Naive thymus-derived CD4-positive, alpha-beta T cell (primary cell): ENCODE data around the gene PDSS1. TPM values are rescaled to one million over a fixed set of nuclear protein-coding genes. Genes with fewer than 3 reads are reported as not detected.
"Not testable (repeated sequence)": the region's sequence is repeated elsewhere in the genome, so short reads cannot be mapped to it uniquely, and the experiment has no call there.

ENCODE experiments used
- ATAC-seq: fragments of 150-1000 bp; cut with Tn5 transposase; 2 replicates; pipeline ENCODE4 v1.10.0; 2021; ENCODE audit warnings: mild to moderate bottlenecking, moderate library complexity
- CTCF ChIA-PET: fragments of 350-600 bp; sonication (Branson Sonifier 250); formaldehyde crosslinking; loops from one replicate; lab custom pipeline; 2021; ENCODE audit warnings: antibody characterized with exemption; lab: Charles Lee
- POLR2A ChIA-PET: fragments of 350-600 bp; sonication (Branson Sonifier 250); formaldehyde crosslinking; loops from one replicate; lab custom pipeline; 2021; ENCODE audit warnings: antibody characterized with exemption, inconsistent platforms; lab: Charles Lee
- DNase-seq, 9 donors: peaks; one replicate each; pipeline versions ENCODE4 v3.0.0 to v3.0.0-alpha.2; 2020 to 2022; ENCODE audit warnings: mixed read lengths in 1 of 9
- H3K27ac ChIP-seq: one replicate; pipeline ENCODE4 v1.7.0; 2013; ENCODE audit warnings: mild to moderate bottlenecking, low read depth, low read length, moderate library complexity
- H3K27me3 ChIP-seq, 2 donors: one replicate each; pipeline ENCODE4 v1.7.0; 2013; ENCODE audit warnings: low read length in 2 of 2, mild to moderate bottlenecking in 2 of 2, moderate library complexity in 2 of 2; ENCODE audit not compliant: control insufficient read depth in 2 of 2, insufficient read depth in 2 of 2
- H3K36me3 ChIP-seq, 3 experiments: 1 replicate in 2 of 3; 2 replicates in 1 of 3; pipeline ENCODE4 v1.7.0; 2013; ENCODE audit warnings: low read length in 3 of 3, mild to moderate bottlenecking in 3 of 3, moderate library complexity in 1 of 3; ENCODE audit not compliant: insufficient read depth in 3 of 3, control insufficient read depth in 2 of 3
- H3K4me1 ChIP-seq, 2 donors: one replicate each; pipeline ENCODE4 v1.7.0; 2013; ENCODE audit warnings: low read length in 2 of 2, mild to moderate bottlenecking in 2 of 2, moderate library complexity in 1 of 2; ENCODE audit not compliant: control insufficient read depth in 2 of 2, insufficient read depth in 2 of 2
- H3K4me3 ChIP-seq: 2 replicates; pipeline ENCODE4 v1.7.0; 2013; ENCODE audit warnings: mild to moderate bottlenecking, low read length
- H3K9me3 ChIP-seq, 3 experiments: 1 replicate in 2 of 3; 2 replicates in 1 of 3; pipeline ENCODE4 v1.7.0; 2013; ENCODE audit warnings: low read length in 3 of 3; ENCODE audit not compliant: control insufficient read depth in 2 of 3
- H3K27ac Mint-ChIP-seq, 9 donors: one replicate each; pipeline ENCODE4 v1.8.0; 2020 to 2022; ENCODE audit warnings: mixed read lengths in 9 of 9, mild to moderate bottlenecking in 8 of 9, moderate library complexity in 5 of 9, inconsistent platforms in 2 of 9
- H3K27me3 Mint-ChIP-seq, 5 donors: one replicate each; pipeline ENCODE4 v1.8.0; 2021 to 2022; ENCODE audit warnings: mixed read lengths in 5 of 5, mild to moderate bottlenecking in 1 of 5
- H3K36me3 Mint-ChIP-seq, 5 donors: one replicate each; pipeline ENCODE4 v1.8.0; 2020 to 2022; ENCODE audit warnings: mixed read lengths in 5 of 5, mild to moderate bottlenecking in 3 of 5, inconsistent platforms in 1 of 5
- H3K4me1 Mint-ChIP-seq, 7 donors: one replicate each; pipeline ENCODE4 v1.8.0; 2020 to 2022; ENCODE audit warnings: mixed read lengths in 7 of 7, mild to moderate bottlenecking in 3 of 7, inconsistent platforms in 1 of 7
- H3K4me3 Mint-ChIP-seq, 10 donors: one replicate each; pipeline ENCODE4 v1.8.0; 2020 to 2022; ENCODE audit warnings: mild to moderate bottlenecking in 10 of 10, mixed read lengths in 10 of 10, moderate library complexity in 6 of 10, inconsistent platforms in 2 of 10
- H3K9me3 Mint-ChIP-seq, 11 donors: one replicate each; pipeline ENCODE4 v1.8.0; 2020 to 2022; ENCODE audit warnings: mixed read lengths in 11 of 11, mild to moderate bottlenecking in 4 of 11, inconsistent platforms in 1 of 11, moderate library complexity in 1 of 11
- intact Hi-C, 2 donors: fragments of 100-400 bp; cut with micrococcal nuclease; formaldehyde crosslinking; loops; one replicate each; pipeline ENCODE4 v1.15.1; 2023
- polyA plus RNA-seq, 2 donors: library from polyadenylated mRNA; unstranded; fragments of 300-500 nt; fragmentation: Illumina TruSeq; gene quantifications; one replicate each; pipeline ENCODE4 v1.2.3, GENCODE V29; 2021
- total RNA-seq, 6 experiments: library from RNA in 5 of 6; stranded (reverse) in 5 of 6; gene quantifications; 1 replicate in 5 of 6; 2 replicates in 1 of 6; pipeline ENCODE4 v1.2.3 and lab custom pipeline; 2021 to 2026

Gene PDSS1
- total and polyA plus RNA-seq, 7 experiments from 2014 or later, result 3.8 to 15.2 (median 4.7) TPM

GRCh38 chr10:26682931-26683330 is 14.6 kb upstream of the PDSS1 start:
- no peaks in the 10 kb centered on the region for H3K27me3 ChIP-seq

GRCh38 chr10:26684667-26685264 is 12.7 kb upstream of the PDSS1 start:
- H3K27me3 ChIP-seq, H3K27ac ChIP-seq, H3K36me3 Mint-ChIP-seq, H3K27me3 Mint-ChIP-seq, H3K9me3 Mint-ChIP-seq, H3K36me3 ChIP-seq, H3K9me3 ChIP-seq, H3K4me3 ChIP-seq: not testable (repeated sequence)
- H3K4me1 ChIP-seq, result peaks cover 0 to 33% of the 10 kb centered on the region in 2 donors
- Mint-ChIP-seq H3K4me1 (peaks cover 16 to 71% (median 51%) of the 10 kb centered on the region in 7 donors), H3K27ac (peak overlapping the region in 8 of 9 donors; percentile 5 to 97 (median 80)), H3K4me3 (peak overlapping the region in 8 of 10 donors; percentile 4 to 83 (median 48))
- ChIA-PET CTCF (interaction anchor here (0.5 kb wide), 1 partner anchor 88 kb away, joined by 3 read pairs; no protein-coding TSS in a partner anchor), POLR2A (interaction anchor here (2.5 kb wide), 1 partner anchor 12 kb away, joined by 11 read pairs; the partner anchor contains the start of gene PDSS1)
- intact Hi-C loops, result loop anchor here (1.0 to 10.0 kb wide), 7 partner anchors 13 to 1650 kb away; partner anchors contain the start of genes ACBD5 (in 1 of the 2) and PDSS1 (in 1 of the 2)
- ATAC-seq (peak; percentile 70), DNase-seq (peak in 6 of 9 donors; percentile 26 to 55 (median 50))

More at GRCh38 chr10:26682931-26683330, 14.6 kb upstream of the PDSS1 start:
- Histone ChIP-seq H3K36me3 (no peaks in the 10 kb centered on the region), H3K9me3 (no peaks in the 10 kb centered on the region), H3K4me3 (no peak overlapping the region), H3K4me1 (peaks cover 0 to 33% of the 10 kb centered on the region in 2 donors), H3K27ac (peak overlapping the region; percentile 69)
- POLR2A ChIA-PET, result interaction anchor here (0.6 to 1.7 kb wide), 6 partner anchors 10 to 367 kb away, joined by 3 to 21 read pairs (median 4); partner anchors contain the start of gene PDSS1
- Mint-ChIP-seq H3K36me3 (no peaks in the 10 kb centered on the region), H3K9me3 (peaks cover 0 to 3% (median 0%) of the 10 kb centered on the region in 11 donors), H3K27ac (peak overlapping the region in 8 of 9 donors; percentile 94 to 99 (median 97)), H3K27me3 (peaks cover 0 to 9% (median 0%) of the 10 kb centered on the region in 5 donors), H3K4me3 (peak overlapping the region in 9 of 10 donors; percentile 26 to 83 (median 71)), H3K4me1 (peaks cover 14 to 63% (median 39%) of the 10 kb centered on the region in 7 donors)
- intact Hi-C loops, result loop anchor here in 1 of 2 donors (1.0 to 10.0 kb wide), 8 partner anchors 61 to 1652 kb away; partner anchors contain the start of genes ACBD5, MASTL and YME1L1
- CTCF ChIA-PET, result interaction anchor here (1.2 kb wide), 1 partner anchor 14 kb away, joined by 5 read pairs; no protein-coding TSS in a partner anchor
- ATAC-seq, result peak; percentile 91
- peak in 7 of 9 donors; percentile 65 to 91 (median 85) for DNase-seq

- H3K36me3 ChIP-seq, result no peaks in the 10 kb centered on the region
- Mint-ChIP-seq H3K9me3 (peaks cover 0 to 4% (median 0%) of the 10 kb centered on the region in 11 donors), H3K27ac (peak overlapping the region in 3 of 9 donors; percentile 74 to 96 (median 78)), H3K4me3 (peak overlapping the region in 5 of 10 donors; percentile 4 to 83 (median 53)), H3K27me3 (peaks cover 0 to 5% (median 0%) of the 10 kb centered on the region in 5 donors), H3K4me1 (peaks cover 17 to 70% (median 52%) of the 10 kb centered on the region in 7 donors), H3K36me3 (no peaks in the 10 kb centered on the region)
- H3K4me3 ChIP-seq, result no peak overlapping the region
- intact Hi-C loops, result loop anchor here (2.0 to 10.0 kb wide), 3 partner anchors 41 to 1649 kb away; no protein-coding TSS in a partner anchor
- no peak for DNase-seq
- H3K27ac ChIP-seq, result no peak overlapping the region
- no peaks in the 10 kb centered on the region for H3K9me3 ChIP-seq
- ChIA-PET POLR2A (interaction anchor here (0.6 to 2.5 kb wide), 2 partner anchors 11 to 103 kb away, joined by 3 to 11 read pairs; partner anchors contain the start of gene PDSS1), CTCF (interaction anchor here (0.5 to 1.1 kb wide), 4 partner anchors 14 to 89 kb away, joined by 3 read pairs; no protein-coding TSS in a partner anchor)
- no peaks in the 10 kb centered on the region for H3K27me3 ChIP-seq
- ATAC-seq, result no peak
- peaks cover 0 to 33% of the 10 kb centered on the region in 2 donors for H3K4me1 ChIP-seq
Observed at GRCh38 chr10:26685441-26685840, 12.1 kb upstream of the PDSS1 start.

- Mint-ChIP-seq H3K27ac (peak overlapping the region in 1 of 9 donors; percentile 77), H3K27me3 (peaks cover 0 to 9% (median 0%) of the 10 kb centered on the region in 5 donors), H3K36me3 (no peaks in the 10 kb centered on the region), H3K4me1 (peaks cover 14 to 34% (median 24%) of the 10 kb centered on the region in 7 donors), H3K4me3 (peak overlapping the region in 2 of 10 donors; percentile 33 to 43), H3K9me3 (peaks cover 0 to 4% (median 0%) of the 10 kb centered on the region in 11 donors)
- Histone ChIP-seq H3K4me3 (no peak overlapping the region), H3K9me3 (no peaks in the 10 kb centered on the region), H3K4me1 (peaks cover 0 to 9% of the 10 kb centered on the region in 2 donors), H3K27ac (no peak overlapping the region), H3K36me3 (no peaks in the 10 kb centered on the region), H3K27me3 (no peaks in the 10 kb centered on the region)
- POLR2A ChIA-PET, result no interaction called here
- intact Hi-C loops, result loop anchor here in 1 of 2 donors (10.0 kb wide), 1 partner anchor 1645 kb away; no protein-coding TSS in a partner anchor
- ATAC-seq, result no peak
- DNase-seq, result peak in 4 of 9 donors; percentile 18 to 35 (median 29)
- CTCF ChIA-PET, result no interaction called here
Observed at GRCh38 chr10:26689399-26689798, 8.1 kb upstream of the PDSS1 start.

- CTCF ChIA-PET, result no interaction called here
- H3K27ac Mint-ChIP-seq, result no peak overlapping the region
Observed at GRCh38 chr10:26690731-26691475, 6.6 kb upstream of the PDSS1 start.

GRCh38 chr10:26694536-26694935 is 3.0 kb upstream of the PDSS1 start:
- H3K9me3 Mint-ChIP-seq, H3K9me3 ChIP-seq, H3K36me3 Mint-ChIP-seq, H3K4me3 ChIP-seq, H3K27me3 Mint-ChIP-seq, ATAC-seq, H3K27ac ChIP-seq, CTCF ChIA-PET, DNase-seq, H3K36me3 ChIP-seq, H3K27me3 ChIP-seq, POLR2A ChIA-PET: not testable (repeated sequence)
- H3K27ac Mint-ChIP-seq, result peak overlapping the region in 1 of 9 donors; percentile 51
- H3K4me3 Mint-ChIP-seq, result peak overlapping the region in 1 of 10 donors; percentile 25
- H3K4me1 Mint-ChIP-seq, result peaks cover 23 to 32% (median 27%) of the 10 kb centered on the region in 7 donors
- intact Hi-C loops, result loop anchor here in 1 of 2 donors (5.0 kb wide), 1 partner anchor 33 kb away; no protein-coding TSS in a partner anchor
- peaks cover 7 to 17% of the 10 kb centered on the region in 2 donors for H3K4me1 ChIP-seq

More at GRCh38 chr10:26690731-26691475, 6.6 kb upstream of the PDSS1 start:
- intact Hi-C loops, result loop anchor here in 1 of 2 donors (5.0 kb wide), 1 partner anchor 36 kb away; no protein-coding TSS in a partner anchor
- Histone ChIP-seq H3K27ac (no peak overlapping the region), H3K9me3 (no peaks in the 10 kb centered on the region), H3K4me1 (no peaks in the 10 kb centered on the region), H3K4me3 (no peak overlapping the region), H3K27me3 (no peaks in the 10 kb centered on the region), H3K36me3 (no peaks in the 10 kb centered on the region)
- DNase-seq (no peak), ATAC-seq (no peak)
- Mint-ChIP-seq H3K4me1 (peaks cover 7 to 23% (median 13%) of the 10 kb centered on the region in 7 donors), H3K9me3 (peaks cover 0 to 4% (median 0%) of the 10 kb centered on the region in 11 donors), H3K4me3 (peak overlapping the region in 1 of 10 donors; percentile 20), H3K27me3 (peaks cover 0 to 9% (median 0%) of the 10 kb centered on the region in 5 donors), H3K36me3 (no peaks in the 10 kb centered on the region)
- POLR2A ChIA-PET, result no interaction called here
